SKM-1 (cell line): ENCODE results near the gene FGF21.

ENCODE experiments used
- DNase-seq: peaks from one replicate; lab custom pipeline; 2025; ENCODE audit not compliant: unreplicated experiment; lab: John Stamatoyannopoulos, UW

Gene FGF21

DNA sequence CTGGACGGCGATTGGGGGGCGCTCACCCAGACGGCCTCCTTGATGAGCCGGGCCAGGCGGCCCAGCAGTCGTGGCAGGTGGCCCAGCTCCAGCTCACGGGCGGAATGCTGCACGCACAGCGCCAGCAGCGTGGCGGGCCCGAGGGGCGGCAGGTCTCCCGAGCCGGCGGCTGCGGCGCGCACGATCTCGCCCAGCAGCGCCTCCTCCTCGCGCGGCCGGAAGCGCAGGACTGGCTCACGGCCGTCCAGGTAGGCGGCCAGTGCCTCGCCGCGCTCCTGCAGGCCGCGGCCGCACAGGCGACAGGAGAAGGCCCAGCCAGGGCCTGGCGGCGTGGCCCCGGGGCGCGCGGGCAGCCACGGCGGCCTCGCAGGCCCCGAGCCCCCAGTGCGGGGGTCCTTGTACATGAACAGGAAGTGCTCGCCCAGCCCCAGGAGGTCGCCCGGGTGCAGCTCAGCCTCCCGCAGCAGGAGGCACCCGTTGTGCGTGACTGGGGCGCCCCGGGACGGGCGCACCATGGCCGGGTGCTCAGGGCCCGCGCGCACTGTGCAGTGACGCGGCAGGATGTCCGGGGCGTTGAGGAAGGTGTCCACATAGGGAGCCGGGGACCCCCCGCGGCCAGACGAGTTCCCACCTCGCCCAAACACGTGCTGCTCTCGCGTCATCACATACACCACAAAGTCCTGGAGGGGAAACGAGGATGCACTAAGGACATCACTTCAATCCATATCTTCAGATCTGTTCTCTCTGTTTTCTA is 26.2 kb upstream of the FGF21 start:
- no peak for DNase-seq

DNA sequence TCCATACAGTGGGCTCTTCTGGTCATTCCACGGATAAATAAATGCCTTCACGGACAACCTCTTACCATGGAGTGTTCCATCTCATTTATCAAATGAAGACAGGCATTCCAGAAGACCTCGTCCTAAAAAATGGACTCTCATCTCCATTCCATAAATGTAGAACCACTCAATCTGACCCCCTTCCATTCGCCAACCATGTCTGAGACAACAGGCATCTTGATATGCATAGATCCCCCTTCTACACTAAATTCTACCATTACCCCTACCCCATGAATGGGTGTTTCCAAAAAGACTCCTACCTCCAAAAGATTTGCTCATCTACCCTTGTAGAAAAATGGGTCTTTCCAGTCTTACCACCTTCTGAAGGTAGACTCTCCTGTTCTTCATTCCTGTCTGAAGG is 23.9 kb upstream of the FGF21 start:
- no peak for DNase-seq

DNA sequence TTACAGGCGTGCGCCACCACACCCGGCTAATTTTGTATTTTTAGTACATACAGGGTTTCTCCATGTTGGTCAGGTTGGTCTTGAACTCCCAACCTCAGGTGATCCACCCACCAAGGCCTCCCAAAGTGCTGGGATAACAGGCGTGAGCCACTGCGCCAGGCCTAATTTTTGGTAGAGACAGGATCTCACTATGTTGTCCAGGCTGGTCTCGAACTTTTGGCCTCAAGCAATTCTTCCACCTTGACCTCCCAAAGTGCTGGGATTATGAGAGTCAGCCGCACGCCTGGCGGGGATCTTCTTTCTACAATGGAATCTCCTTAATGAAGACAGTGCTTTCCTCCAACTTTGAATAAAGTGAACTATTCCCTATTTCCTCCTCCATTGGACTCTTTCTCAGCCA is 20.7 kb upstream of the FGF21 start:
- DNase-seq = no peak

DNA sequence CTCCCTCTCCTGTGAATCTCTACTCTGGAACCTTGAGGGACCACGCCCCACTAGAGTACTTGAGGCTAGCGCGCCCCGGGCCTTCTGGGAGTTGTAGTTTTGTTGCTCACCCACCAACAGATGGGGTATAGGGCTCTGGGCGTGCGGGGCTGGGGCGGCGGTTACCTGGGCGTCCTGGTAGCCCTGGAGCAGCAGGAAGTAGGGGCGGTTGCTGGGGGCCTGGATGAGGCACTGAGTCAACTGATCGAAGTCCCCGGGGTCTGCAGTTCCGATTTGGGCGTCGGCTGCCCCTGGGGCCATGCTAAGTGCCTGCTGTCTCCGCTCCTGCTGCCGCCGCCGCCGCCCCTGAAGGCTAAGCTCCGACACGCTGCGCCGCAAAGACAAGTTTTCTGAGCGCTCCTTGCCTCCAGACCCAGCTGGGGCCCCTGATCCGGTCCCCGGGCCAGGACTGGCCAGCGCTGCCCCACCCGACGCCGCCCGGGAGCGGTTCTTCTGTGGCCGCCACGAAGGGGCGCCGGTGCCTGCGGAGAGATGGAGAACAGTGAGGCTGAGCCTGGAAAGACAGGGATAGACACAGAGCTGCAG is 20.2 kb upstream of the FGF21 start:
- no peak for DNase-seq

DNA sequence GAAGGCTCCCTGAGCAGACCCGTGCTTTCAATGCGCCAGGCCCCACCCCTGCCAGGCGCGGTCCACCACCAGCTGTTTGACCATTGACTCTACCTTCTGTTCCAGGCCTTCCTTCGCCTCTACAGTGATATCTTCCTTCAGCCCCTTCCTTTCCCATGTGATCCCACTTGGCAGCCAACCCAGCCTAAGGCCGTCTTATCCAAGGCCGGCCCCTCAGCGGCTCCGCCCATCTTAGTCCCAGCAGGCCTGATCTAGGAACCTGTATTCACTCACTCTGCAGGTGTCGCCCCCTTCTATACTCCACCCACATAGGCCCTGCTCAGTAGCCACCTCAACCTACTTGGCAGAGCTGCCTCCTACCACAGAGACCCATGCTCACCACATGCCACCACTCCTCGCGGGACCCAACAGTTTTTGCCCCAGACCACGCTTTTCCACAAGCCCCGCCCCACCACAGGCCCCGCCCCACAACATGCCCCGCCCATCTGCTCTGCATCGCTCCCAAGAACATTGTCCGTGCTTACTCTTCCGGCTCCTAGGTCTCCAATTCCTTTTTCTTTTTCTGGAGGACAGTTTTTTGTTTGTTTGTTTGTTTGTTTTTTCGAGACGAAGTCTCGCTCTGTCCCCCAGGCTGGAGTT is 17.8 kb upstream of the FGF21 start:
- no peak for DNase-seq

DNA sequence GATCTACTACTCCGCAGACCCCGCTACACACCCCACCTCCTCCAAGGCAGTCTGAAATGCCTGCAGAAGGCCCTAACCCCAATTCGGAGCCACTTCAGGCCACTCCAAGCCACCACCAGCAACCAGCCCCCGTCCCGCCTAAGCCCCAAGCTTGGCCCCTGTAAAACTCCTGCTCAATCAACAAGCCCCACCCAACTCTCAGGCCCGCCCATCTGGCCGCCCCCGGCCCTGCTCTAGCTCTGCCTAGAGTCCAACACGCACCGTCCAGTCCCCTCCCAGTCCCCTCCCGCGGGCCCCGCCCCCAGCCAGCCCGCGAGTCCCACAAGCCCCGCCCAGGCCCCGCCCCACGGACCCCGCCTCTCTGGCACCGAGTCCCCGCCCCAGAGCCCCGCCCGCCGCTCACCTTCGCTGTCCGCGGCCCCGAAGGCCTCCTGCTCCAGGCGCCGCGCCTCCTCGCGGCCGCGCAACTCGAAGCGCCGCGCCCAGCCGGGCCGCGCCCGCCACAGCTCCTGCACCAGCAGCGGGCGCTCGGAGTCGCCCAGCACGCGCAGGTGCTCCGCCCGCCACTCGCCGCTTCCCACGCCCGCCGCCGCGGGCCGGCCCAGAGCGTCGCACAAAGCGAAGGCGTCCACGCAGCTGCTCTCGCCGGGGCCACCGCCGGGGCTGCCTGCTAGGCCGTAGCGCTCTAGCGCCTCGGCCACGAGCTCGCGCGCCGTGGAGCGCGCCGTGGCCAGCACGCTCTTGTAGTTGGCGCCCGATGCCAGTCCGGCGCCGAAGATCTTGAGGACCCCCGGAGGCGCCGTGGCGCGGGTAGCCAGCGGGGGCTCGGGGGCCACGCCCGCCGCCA is 16.5 kb upstream of the FGF21 start:
- DNase-seq = peak; percentile 54

DNA sequence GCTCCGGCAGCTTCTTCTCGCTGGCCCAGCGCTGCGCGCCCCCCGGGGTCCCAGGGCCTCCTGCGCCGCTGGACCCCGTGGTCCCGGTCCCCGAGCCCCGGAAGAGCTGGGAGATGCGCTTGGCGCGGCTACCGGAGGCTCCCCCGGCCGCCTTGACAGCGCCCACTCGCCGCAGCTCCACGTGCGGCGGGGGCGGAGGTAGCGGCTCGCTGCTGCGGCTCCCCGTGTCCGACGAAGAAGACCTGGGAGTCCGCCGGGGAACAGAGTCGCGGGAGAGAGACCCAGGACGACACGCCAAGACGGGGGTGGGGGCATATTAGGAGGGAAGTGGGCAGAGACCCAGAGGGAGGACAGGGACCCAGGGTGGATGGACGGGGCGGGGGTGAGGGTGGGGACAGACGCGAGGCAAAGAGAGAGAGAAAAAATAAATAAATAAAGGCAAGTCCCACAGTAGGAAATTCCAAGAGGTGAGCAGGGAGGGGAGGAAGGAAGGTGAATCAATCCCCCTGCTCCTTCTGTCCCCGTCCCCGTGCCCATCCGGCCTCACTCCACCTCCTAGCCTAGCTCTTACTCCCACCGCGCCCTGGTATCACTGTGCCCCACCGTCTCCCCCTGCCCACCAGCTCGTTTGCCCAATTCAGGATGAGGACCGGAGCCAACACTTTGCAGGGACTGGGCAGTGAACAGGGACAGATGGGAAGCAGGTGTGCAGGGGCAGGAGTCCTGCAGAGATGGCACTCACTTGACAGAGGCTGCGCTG is 15.7 kb upstream of the FGF21 start:
- no peak for DNase-seq

DNA sequence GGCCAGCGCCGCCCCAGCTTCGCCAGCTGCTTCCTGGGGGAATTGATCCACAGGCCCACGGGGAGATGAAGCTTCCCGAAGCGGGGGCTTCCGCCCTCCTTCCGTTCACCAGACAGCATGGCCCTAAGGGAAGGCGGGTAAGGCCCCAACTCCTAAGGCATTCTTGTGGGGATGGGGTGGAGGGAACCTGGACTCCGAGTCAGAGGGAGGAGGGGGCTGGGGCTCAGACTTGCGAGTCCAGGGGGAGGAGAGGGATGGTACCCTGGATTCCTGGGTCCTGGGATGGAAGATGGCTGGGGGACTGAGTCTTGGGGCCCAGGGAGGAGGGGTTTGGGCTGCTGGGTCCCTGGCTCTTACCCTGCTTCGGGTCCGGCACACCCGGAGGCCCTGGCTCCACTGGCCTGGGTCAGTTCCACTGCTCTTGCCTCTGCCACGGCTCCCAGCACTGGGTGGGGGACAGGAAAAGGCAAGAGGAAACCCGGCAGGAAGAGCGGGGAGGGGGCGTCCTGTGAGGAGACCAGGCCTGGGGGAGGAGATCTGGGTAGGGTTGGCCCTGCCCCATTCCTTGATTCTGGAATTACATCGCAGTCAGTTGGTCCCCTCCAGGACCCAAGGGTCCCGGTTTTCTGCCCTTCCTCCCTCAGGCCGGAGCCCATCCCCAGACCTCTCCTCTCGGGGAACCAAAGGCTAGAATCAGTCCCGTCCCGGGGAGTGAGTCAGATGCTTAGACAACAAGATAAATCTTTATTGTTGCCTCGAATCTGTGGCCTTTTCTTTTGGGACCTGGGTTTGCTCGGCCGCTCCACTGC is 15.0 kb upstream of the FGF21 start, which contains the start of gene RASIP1:
TSS of gene RASIP1 (minus strand) at position 447 of the 809 bp plus-strand sequence. CDS start at position 119, 328 bp downstream.
- DNase-seq = no peak

DNA sequence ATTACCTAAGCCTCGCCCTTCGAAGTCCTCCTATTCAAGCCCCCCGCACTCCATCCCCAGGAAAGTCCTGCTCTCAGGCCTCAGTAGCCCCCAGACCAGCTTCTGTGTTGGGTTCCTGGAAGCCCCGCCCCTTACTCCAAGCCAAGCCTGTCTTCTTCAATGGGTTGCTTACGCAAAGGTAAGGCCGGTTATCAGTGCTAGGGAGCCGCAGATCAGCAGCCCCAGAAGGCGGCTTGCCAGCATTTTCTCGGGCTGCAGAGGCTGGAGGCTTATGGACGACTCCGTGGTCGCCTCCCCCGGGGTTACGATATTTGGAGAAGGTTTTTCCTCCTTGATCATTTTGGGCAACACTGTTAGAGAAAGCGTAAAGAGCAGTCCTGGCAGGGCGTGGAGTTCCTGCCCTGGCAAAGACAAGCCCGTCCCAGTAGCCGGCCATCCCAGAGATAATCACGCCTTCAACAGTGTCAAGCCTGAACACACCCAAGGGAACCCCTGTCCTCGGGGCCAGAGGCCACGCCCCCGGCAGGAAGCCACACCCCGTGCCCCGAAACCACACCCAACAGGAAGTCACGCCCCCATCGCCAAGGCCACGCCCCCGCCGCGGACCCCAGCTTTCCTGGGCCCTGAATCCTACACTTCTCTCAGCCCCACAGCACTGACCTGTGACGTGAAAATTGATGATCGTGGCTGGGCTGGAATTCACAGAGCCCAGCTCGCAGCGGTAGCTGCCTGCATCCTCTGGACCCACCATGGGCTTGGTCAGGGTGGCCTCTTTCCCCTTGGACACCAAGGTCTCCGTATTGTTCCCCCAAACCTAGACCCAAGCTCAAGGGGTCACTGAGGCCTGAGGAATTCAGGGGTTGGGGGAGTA is 14.0 kb upstream of the FGF21 start:
- no peak for DNase-seq

DNA sequence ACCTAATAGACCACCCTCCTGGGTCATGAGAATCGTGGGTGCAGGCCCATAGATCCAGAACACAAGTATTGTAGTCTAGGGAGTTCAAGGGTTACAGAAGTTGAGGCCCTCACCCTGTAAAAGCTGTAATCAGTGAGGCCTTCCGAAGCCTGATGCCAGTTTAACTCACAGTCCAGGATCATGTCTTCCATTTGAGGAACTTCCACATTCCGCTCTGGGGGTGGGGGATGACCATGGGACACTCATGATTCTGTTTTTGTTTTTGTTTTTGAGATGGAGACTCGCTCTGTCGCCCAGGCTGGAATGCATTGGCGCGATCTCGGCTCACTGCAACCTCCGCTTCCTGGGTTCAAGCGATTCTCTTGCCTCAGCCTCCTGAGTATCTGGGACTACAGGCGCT is 13.2 kb upstream of the FGF21 start:
- no peak for DNase-seq

DNA sequence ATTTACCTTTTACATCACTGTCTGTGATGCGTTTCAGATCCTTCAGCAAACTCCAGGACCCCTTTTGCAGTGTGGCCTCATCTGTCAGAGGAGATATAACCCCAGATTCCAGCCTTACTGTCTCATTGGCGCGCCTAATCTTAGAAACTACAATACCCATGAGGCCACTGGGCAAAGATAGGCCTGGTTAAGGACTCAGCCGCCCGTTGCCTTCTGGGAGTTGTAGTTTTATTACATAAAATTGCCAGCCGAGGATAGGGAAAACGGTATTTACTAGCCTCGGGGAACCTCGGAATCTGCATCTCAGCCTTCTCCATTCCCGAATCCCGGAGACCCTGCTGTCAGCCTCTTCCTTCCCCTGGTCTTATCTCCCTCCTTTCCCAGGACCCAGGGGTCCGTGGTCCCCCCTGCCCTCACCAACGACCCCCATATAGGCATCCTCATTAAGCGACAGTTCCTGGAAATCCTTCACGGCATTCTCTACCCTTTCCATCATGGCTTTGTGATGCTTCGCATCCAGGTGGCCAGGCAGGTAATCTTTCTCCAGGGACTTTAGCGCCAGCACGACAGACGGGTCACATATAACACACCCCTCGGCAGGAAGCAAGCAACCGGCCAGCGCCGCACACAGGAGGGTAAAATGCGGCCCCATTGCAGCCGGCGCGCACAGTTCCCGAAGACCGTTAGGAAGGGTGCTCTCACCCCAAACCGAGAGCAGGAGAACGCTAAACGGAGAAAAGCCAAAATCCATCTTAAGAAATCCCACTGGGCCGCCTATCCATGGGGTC is 9.9 kb upstream of the FGF21 start:
- DNase-seq = peak; percentile 7

DNA sequence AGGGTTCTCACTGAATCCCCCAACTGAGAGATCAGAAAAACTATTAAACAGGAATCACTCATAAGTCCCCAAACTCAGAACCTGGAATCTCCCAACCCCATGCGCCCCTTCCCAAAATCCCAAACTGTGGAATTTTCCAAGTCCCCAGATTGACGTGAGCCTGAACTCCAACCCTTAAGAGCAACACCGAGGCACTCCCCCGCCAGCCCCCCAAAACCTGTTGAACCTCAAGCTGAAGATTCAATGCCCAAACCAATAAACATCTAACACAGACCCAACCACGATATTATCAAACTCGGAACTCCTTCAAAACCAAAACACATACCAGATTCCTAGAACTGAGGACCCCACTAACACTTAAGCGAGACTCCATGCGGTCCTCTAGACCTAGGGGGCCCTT is 9.2 kb upstream of the FGF21 start:
- no peak for DNase-seq

DNA sequence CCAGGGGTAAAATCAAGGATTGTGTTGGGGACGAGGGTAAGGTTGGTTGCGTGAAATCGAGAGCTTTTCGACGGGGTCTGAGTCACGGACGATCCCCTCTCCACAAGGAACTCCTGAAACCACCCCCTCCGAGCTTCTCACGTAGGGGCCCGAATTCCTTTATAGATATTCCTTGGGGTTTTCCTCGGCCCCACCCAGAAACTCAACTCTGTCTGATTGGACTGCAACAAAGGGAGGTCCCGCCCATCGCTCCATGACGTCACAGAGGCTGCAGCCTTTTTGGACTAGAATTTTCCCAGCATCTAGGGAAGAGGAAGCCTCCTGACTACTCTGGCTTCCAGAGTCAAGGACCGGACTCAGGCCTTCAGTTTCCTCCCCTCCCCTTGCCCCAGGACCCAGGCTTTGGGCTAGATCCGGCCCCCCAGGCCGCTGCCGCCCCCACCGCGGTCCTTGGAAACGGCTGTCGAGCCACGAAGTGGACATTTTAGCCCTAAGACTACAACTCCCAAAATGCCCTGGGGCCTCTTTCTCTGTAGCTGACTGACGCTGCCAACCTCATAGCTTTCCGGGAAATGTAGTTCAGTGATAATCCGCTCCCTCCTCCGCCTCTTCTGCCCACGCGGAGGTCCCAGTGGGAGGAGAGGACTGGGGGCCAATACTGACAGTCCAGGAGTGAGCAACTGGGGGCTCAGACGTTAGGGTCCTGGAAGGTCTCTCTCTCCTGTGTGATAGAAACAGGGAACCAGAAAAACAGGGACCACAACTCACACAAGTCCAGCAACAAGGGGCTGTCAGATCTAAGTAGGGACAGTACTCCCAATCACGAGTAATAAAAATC is 8.4 kb upstream of the FGF21 start, which contains the start of gene IZUMO1:
TSS of gene IZUMO1 (minus strand) at position 172 of the 838 bp plus-strand sequence. CDS start 1,050 bp downstream, outside the sequence.
- DNase-seq = peak; percentile 4

DNA sequence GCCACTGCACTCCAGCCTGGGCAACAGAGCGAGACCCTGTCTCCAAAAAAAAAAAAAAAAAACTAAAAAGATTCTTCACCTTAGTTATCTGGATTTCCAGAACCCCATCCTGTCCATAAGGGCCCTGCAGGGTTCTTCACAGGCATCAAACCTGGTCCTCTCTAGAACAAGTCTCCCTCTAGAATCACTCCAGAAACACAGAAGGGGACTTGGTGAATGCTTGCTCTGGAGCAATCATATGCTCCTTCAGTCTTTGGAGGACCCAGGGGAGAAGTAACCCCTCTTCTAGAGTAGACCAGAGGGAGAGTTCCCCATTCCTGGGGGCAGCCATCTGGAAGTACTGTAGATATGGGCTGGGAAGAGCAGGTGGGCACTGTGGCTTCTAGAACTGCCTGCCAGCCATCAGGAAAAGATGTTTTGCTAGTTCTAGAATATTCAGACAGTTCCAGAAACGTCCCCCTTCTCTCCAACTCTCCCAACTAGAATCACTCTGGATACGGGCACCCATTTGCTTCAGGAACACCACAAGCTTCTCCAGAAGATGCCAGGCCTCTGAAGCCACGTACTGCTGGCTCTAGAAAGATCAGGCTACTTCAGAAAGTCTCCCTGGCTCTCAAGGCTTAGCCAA is 5.6 kb upstream of the FGF21 start:
- DNase-seq = no peak

DNA sequence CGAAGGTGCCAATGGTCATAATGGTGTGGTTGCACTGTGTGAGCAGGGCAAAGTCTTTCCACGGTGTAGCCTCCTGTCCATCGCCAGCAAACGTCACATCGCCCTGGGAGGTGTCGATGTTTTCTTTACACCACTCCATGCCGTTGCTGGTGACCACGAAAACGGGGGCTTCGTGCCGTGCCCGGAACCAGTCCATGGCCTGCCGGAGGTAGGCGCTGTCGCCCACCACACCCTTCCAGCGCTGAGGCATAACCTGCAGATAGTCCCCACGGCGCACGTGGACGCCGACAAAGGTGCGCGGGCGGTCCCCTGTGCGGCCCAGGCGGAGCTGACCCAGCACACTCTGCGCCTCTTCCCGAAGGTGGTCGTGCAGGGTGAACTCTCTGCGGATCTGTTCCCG is 5.0 kb upstream of the FGF21 start:
- no peak for DNase-seq

DNA sequence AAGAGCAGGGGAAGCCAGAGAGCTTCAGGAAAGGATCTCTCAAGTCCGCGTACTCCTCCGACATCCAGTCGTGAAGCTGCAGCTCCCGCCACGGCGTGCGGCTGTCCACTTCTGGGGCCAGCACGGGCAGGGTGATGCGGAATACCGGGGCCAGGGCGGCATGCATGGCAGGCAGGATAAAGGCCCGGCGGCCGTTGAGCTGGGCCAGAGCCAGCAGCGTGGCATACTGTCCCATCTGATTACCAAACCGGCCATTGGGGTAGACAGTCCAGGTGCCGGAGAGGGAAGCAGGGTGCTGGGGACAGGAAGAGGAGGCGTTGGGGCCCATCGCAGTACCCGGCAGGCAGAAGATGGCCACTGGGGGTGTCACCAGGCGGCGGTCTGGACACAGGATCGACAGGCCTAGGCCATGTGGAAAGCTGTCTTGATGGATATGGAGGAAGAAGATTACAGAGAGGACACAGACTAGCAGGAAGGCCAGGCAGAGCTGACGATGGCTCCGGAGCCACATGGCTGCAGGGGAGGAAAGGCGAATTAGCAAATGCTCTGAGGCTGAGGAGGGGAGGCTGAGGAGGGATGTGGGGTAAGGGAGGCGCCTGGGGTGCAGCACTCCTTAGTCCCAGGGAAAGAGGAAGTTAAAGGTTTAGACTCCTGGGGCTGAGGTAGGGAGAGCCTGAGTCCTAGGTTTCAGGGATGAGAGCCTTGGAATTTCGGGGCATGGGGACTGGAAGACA is 4.4 kb upstream of the FGF21 start:
- no peak for DNase-seq
